ENCODE measurements around the gene RAPGEF5.

Gene RAPGEF5

DNA sequence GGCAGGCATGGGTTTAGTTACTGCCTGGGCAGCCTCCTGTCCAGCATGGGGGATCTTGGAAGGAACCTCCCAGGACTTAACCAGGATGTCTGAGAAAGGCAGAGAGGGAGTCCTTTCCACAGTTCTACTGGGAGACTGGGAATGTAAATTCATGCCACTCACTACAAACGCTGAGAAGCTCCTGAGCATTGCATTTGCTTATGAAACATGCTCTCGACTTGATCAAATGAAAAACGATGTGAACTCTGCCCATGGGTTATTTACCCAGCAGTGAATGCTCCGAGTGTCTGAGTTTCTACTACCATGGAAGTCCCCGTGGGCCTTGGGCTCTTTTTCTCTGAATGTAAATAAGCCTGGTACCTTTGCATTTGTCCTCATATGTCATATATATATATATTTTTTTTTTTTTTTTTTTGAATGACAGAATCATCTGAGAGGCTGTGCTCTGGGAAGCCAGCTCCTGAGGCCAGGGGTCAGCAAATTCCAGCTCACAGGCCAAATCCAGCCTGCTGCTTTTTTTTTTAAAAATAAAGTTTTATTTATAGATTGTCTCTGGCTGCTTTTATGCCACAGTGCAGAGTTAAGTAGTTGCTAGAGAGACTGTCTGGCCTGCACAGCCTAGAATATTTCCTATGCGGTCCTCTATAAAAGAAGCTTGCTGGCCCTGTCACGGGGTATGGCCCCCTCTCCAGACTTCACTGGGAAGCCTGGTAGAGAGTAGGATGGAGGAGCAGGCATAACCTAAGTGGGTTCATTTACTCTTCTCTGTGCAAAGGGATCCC is 21.4 kb upstream of the RAPGEF5 start:
- no peak for DNase-seq

DNA sequence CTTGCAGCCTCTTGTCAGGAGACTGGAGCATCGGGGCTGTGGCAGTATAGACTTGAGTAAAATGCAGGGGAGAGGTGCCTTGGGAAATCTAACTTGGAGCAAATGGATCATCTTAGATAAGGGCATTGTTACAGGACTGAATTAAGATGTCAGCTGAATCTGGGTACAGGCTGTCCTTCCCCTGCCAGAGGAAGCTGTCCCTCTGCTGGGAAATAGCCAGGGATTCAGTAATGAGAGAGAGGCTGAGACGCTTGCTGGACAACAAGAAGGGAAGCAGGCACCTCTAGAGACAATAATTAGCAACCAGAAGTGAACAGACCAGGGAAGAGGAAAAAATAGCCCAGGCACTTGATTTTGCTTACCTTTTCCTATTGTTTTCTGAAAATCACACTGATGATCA is 20.7 kb upstream of the RAPGEF5 start:
- DNase-seq, result no peak

DNA sequence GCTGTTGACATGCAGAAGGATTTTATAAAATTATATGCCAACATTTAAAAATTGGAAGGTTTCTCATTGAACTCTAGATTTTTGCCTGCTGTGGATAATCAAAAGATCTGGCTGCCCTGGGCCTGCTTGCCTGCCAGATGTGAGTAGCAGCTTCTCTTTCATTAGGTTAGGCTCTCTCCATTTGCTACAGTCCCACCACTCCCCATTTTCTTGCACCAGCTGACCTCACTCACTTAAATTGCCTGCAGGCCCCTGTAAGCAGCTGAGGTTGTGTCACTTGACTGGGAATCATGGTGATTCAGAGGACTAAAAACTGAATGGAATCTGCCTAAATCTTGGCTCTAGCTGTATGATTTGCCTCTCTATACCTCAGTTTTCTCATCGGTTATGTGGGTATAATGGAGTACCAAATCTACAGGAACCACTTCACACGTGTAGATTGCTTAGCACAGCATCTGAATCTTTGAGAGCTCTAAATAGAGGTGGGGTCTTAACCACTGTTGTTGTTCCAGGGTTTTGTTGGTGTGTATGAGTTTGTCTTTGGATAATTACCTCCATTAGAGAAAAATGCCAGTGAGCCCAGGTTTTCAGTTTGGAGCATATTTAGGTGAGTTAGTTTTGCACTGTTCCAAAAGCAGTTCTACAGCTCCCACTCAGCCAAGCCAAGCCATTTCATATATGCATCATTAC is 18.6 kb upstream of the RAPGEF5 start:
- DNase-seq, result no peak

DNA sequence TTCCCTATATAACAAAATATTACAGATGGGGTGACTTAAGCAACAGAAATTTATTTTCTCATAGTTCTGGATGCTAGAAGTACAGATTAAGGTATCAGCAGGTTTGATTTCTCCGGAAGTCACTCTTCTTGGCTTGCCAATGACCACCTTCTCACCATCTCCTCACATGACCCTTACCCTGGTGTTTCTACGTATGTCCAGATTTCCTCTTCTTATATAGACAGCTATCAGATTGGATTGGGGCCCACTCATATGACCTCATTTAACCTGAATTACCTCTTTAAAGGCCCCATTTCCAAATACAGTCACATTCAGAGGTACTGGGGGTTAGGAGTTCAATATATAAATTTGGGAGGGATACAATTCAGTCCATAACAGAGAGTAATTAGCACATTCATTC is 17.0 kb upstream of the RAPGEF5 start:
- no peak for DNase-seq

DNA sequence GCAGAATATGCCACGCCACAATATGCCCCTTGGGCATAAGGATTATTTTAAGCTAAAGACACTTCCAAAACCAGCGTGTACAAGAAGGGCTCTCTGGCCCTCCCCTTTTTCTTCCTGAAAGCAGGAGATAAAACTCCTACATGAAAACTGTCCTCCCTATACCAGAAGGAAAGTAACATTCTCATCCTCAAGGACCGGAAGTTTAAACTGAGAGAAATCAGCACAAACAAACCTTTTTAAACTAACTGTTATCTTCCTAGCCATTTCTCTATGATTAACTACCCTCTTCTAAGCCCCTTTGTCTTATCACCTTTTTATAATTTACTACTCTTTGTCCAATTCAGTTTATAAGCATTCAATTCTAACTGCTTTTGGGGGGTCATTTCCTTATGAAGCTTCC is 16.4 kb upstream of the RAPGEF5 start:
- DNase-seq, result no peak

DNA sequence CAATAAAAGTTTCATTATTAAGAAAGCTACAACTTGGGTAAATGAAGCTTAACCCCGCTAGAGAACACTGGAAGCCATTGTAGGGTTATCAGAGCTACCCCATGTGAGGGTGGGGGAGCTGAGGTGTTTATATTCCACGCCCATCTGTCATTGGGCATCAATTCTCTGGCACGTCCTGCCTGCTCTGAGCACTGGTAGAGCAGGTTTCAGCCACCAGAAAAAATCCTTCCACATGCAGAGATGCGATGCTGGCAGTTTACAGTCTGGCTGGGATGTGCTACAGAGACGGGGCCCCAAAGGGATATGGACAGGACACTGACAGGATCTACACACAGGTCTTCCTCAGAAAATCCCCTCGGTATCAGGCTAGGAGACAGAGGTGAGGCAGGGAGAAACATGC is 15.9 kb upstream of the RAPGEF5 start:
- DNase-seq, result no peak

DNA sequence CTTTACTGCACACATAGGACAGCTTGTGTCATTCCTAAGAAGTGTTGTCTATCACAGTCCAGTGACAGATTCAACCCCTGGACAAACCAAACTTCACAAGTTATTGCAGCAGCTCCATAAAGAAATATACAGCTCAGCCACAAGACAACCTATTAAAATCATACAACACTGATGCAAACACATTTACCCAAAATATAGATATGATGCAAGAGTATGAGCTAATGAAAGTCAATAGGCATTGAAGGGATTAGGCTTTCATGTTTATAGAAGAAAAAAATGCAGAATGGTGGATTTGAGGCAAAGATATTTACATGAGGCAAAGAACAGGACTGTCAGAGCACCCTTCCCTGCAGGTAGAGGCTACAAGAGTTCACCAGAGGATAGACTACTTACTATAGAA is 14.9 kb upstream of the RAPGEF5 start:
- DNase-seq, result no peak

DNA sequence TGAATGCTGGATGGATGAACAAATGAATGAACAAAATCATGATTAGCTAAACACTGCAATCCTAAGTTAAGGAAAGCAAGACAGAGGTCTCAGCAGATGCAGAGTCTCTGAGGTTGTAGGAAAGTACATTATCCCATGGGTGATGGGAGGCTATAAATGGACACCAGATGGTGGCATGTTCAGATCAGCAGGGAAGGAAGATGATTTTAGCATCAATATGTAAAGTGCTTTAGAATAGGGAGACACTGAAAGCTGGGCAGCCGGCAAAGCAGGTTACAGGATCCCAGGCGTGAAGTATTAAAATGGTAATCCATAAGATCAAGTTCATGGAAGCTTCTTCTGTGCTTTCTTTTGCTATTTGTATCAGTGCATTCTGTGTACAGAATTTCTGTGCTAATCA is 7.9 kb upstream of the RAPGEF5 start:
- DNase-seq, result no peak

DNA sequence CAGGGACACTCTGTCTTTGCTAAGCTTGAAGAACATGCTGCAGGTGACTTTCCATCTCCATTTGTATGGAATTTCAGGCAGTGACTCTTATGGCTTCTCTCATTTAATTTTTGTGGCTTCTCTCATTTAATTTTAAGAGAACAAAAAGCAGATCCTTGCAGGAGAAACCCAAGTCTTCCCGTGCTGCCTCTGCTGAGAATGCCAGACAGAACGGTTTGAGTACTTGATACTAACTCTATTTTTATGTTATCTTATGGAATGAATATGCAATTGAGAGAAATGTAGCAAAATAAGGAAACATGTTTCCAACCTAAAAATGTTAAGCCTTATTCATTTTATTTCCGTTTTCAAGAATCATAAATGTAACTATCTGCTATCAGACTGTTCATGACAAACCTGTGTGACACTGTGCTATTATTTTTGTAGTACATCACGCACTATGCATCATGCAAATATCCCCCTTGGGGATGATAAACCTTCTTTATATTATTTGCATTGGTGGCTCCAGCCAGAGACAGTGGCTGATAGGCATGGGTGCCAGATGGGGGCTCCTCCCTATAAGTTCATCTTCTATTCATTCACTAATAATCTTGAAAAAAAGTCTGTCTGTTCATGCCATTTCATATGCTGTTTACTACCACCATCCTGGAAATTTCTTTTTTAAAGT is 6.9 kb upstream of the RAPGEF5 start:
- no peak for DNase-seq

DNA sequence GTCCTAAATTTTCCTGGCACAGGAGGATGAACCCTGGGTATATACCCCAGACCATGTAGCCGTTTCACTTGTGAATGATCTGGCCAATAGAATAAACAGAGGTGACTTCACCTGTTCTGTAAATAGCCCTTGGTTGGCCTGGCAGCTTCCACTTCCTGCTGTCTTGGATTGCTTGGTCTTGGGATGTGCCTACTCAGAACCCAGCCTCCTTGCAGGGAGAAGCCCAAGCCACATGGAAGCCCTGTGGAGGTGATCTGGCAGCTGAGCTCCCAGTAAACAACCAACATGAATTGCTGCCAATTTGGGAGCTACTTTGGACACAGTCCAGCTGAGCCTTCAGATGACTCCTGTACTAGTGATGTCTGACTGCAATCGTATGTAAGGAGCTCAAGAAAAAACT is 4.8 kb upstream of the RAPGEF5 start:
- DNase-seq, result no peak

DNA sequence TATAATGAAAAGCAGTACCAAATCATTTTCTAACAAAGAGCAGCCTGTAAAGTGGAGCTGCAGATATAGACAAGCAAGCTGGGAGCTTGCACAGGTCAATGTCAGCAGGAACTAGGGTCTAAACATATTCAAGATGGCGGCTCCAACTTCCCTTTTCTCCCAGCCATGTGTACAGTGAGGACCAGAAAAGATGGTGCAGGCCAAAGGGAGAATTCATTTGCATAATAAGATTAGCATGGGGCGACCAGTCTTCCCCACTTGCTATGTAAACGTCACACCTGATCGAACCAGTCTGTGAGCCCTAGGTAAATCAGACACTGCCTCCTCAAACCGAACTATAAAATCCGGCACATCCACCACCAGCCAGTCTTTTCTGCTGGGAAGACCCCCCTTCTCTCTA is 4.4 kb upstream of the RAPGEF5 start:
- no peak for DNase-seq

DNA sequence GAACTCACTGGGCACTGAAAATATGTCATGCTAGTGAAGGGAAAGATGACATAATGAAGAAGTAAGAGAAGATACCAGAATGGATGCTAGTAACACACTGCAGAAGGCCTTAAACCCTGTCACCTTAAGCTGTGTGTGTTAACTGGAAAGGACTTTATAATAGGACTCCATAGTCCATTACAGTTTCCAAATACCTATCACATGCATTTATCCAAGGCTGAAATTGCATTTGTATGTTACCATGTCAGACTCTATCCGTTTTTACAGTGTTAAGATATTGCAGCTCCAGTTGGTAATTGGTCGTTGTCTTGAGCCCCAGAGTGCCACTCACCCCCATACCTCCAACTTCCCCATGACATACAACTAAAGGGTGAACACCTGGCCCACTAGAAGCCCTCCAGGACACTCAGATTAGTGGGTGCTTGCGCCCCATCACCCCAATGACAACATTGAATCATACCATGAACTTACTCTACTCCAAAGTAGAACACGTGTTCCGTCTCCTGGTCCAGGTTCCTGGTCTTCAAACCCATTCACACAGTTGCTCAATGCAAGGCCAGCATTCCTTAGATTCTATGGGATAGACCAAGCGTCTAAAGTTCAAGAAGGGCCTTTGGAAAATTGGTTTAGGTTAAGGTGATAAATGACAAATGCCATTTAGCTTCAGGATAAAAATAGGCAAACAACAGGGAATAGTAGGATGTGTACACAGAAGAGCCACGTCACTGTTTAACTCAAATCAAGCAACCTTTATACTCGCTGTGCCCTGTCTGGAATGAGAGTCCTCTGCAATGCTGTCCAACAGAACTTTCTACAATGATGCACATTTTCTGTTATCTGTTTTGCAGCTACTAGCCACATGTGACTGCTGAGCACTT is 2.1 kb upstream of the RAPGEF5 start:
- no peak for DNase-seq

DNA sequence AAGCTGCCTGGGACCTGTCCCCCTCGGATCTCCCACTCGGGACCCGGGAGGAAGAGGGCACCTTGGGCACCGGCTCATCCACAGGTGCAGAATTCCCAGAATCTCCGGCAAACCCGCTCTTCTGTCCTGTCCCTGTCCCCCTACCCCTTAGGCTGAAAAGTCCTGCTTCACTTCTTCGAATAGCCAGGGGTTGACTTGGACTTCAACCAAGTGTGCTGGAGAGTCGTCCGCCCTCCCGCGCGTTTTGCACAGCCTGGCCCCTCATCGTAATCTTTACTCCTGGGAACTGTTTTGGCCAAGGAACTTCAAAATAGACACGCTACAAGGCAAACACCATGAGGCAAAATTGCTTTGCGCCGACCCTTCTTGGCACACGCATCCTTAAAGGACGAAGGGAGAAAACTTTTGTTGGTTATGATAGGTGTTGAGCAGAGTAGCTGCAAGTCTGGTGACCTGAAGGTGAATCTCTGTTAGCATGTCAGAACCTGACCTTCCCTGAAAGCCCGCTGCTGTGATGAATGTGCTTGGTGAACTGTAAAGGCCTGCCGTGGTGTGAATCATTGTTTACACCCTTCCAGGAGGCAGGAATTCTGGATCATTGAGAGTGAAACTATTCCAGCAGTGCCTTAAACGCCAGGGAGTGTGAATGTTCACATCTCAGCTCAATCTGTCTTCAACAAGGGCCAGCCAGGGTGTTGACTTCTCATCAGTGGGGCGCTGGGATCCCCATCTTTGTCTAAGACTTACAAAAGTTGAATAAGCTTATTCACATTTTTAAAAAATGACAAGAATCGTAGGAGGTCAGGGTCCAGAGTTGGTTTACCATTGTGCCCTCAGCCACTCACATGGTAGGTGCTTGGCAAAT is 589 bp upstream of the RAPGEF5 start:
- no peak for DNase-seq

DNA sequence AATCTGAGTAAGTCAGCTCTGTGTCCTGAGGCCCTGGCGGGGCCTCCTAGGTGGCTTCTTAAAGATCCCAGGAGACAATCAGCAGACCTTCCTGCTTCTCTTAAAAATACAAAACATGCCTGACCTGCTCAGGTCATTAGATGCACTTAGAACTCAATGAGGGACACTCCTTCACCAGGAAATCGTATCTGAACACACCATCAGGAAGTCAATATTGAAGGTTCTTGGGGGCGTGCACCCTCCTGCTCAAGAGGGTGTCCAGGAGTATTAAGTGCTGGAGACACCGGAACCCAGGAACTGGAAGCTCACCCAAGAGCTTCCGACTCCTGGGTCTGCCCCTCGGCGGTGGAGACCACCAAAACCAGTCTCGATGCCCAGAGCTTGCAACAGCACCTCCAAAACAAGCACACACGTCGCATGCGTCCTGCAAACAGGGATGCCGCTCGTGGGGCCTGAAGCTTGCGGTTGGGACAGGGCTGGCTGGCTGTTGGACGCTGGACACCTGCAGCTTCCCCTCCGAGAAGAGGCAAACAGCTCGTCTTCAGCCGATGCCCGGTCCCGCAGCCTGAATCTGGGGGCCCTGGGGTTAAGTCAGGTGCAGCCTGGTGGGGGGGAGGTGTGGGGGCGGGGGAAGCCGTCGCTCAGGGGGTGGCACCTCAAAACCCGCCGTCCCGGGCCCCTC is 803 bp downstream of the RAPGEF5 start:
- DNase-seq, result no peak

DNA sequence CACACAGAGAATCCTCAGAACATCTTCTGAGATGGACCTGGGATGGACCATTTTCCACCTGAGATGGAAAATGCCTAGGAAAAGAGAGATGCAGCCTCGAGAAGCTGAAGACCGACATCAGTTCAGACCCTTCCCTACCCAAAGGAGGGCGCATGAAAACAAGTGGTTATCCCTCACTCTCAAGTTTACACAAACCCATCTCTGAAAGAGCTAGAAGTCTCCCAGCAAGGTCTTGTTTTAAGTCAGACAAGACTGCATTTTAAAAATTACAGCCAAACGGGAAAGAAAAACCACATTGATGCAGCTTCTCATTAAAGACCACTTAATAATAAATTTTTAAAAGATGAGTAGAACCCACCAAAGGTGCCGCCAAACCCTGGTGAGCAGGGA is 1.3 kb downstream of the RAPGEF5 start:
- DNase-seq, result no peak

DNA sequence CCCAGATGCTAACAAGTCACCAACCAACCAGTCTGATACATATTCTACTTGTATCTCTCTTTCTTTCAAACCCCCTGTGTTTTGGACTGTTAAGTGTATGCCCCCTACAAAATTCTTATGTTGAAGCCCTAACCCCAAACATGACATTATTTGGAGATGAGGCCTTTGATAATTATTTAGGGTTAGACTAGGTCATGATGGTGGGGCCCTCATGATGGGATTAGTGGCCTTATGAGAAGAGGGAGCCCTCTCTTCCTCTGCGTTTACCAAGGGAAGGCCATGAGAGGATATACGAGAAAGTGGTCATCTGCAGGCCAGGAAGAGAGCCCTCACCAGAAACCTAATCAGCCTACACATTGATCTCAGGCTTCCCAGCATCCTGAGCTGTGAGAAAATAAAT is 2.5 kb downstream of the RAPGEF5 start:
- DNase-seq, result no peak

DNA sequence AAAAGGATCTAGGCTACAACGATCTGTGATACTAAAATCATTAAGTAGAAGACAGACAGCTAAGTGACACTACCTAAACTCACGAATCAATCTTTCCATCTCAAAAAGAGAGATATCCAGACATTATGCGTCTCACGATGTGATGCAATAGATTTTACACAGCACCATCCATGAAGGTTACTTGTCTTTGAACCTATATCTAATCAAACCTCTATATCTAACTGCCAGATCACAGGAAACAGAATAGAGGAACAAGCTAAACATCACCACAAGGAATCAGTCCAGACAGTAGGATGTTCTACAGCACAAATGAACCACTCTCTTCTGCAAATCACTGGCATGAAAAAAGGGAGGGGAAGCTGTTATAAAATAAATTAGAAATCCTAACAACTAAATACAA is 4.1 kb downstream of the RAPGEF5 start:
- DNase-seq, result no peak

DNA sequence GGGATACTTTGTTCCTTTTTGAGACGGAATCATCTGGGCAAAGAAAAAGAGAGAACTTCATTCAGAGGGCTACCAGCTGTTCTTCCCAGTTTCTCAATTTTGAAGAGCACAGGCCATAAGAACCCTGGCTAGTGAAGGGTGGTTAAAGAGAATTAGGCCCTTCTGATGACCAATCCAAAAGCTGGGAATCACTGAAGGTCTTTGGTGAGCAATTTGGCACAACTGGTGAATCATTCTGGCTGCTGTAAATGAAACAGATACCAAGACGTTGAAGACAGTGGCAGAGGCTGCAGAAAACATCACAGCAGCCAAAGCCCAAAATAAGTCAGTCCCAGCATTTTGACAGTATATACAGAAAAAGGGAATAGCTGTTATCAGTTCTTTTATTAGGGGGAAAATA is 5.1 kb downstream of the RAPGEF5 start:
- no peak for DNase-seq

DNA sequence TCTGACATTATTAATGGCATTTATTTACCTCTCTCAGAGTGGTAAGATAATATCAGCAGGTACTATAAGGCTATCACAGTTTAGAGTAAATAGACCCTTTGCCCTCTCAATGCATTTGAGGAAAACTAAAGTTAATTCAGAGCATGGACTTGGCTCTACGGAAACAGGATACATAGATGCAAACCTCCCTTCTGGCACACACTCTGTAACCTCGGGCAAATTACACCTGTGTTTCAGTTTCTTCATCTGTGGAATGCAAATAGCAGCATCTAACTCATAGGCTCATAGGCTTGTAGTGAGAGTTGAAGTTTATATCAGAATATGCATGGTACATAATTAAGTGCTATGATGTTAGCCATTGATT is 5.6 kb downstream of the RAPGEF5 start:
- no peak for DNase-seq

DNA sequence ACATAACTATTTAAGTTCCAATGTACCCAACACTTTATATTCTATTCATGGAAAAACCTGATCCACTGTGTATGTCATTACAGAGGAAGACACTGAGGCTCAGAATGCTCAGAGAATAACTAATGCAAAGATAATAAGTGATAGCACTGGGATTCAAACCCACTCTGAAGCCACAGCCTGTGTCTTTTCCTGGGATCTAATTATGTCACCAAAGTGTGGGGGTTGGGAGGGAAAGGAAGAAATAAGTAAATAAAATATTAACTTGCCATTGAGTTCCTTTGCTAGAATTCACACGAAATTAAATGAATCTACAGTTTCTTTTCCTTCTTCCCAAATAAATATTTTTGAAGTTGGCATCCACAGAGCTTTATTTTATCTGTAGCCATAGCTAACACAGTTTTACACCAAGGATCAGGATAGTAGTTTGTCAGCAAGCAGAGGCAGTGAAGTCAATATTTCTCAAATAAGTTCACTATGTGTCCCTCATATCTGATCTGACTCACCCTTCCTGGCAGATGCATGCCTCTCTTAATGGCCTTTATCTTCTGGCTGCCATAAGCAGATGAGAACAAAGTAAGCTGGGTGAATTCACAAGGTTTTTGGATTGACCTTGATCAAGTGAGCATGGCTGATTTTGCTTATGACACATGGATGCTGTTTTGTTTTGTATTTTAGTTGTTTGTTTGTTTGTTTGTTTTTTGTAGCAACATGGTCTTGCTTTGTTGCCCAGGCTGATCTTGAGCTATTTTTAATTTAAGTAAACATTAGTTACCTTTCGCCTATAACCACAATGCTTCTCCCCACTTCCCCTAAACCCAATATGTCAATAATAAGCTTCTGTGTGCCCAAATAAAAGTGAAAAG is 6.3 kb downstream of the RAPGEF5 start:
- DNase-seq, result no peak

DNA sequence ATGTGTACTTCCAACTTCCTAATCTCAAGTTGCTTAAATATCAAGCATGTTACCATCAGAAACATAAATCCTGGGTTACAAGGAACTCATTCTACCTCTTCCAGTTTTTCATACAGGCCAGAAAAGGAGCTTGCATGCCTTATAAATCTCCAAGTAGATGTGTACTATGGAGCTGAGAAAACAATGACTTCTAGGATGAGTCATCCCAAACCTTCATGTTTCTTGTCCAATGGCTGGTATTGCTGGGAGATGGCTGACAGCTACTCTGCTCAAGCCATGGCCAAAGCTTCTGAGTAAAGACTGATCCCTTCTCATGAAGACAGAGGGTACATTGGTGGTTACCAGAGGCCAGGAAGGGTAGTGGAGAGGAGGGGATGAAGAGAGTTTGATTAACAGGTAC is 8.6 kb downstream of the RAPGEF5 start:
- no peak for DNase-seq
